K562 (cell line): ENCODE results near the gene ANP32B. TPM values are rescaled to one million over a fixed set of nuclear protein-coding genes. Genes with fewer than 3 reads are reported as not detected.

Experiments used
- ARID1B ChIP-seq: fragments of 450-650 bp; IDR thresholded peaks from 2 replicates; pipeline ENCODE4 v1.6.1; 2016; ENCODE audit warnings: antibody characterized with exemption, mild to moderate bottlenecking, inconsistent platforms
- BRF2 ChIP-seq: IDR thresholded peaks from 3 replicates; pipeline ENCODE4 v1.6.1; 2011; ENCODE audit warnings: borderline replicate concordance, mild to moderate bottlenecking; ENCODE audit not compliant: insufficient read length, insufficient read depth
- GABPB1 ChIP-seq: sonication (generic); formaldehyde crosslinking; IDR thresholded peaks from 2 replicates; pipeline ENCODE4 v1.8.0; 2022; ENCODE audit warnings: mild to moderate bottlenecking, missing genetic modification reagents
- HEY1 ChIP-seq: fragments of 250-450 bp; sonication (Bioruptor Pico); IDR thresholded peaks from 2 replicates; pipeline ENCODE4 v1.5.0; 2020; ENCODE audit warnings: mild to moderate bottlenecking, moderate library complexity, borderline replicate concordance
- HIVEP1 ChIP-seq: fragments of 250-450 bp; sonication (Bioruptor Pico); IDR thresholded peaks from 2 replicates; pipeline ENCODE4 v1.4.0; 2020; ENCODE audit warnings: mild to moderate bottlenecking
- MBD1 ChIP-seq: fragments of 250-450 bp; sonication (Bioruptor Pico); IDR thresholded peaks from 2 replicates; pipeline ENCODE4 v1.8.0; 2022; ENCODE audit warnings: inconsistent platforms
- NR0B1 ChIP-seq: fragments of 450-650 bp; IDR thresholded peaks from one replicate; pipeline ENCODE4 v1.6.1; 2018; ENCODE audit warnings: mild to moderate bottlenecking, moderate library complexity; ENCODE audit not compliant: partially characterized antibody
- PBX2 ChIP-seq, 2 experiments: IDR thresholded peaks in 1 of 2; conservative IDR thresholded peaks in 1 of 2; 2 replicates each; pipeline ENCODE4 v1.6.1; 2016; ENCODE audit warnings: low read depth in 2 of 2, mild to moderate bottlenecking in 1 of 2, missing compliant biosample characterization in 1 of 2, missing genetic modification characterization in 1 of 2, moderate library complexity in 1 of 2
- PPARD ChIP-seq: fragments of 250-450 bp; sonication (Bioruptor Pico); IDR thresholded peaks from 2 replicates; pipeline ENCODE4 v1.8.0; 2022; ENCODE audit warnings: inconsistent platforms, mild to moderate bottlenecking, moderate library complexity
- RBFOX2 ChIP-seq: fragments of 200-400 bp; formaldehyde crosslinking; IDR thresholded peaks from 2 replicates; pipeline ENCODE4 v1.6.1; 2017; ENCODE audit warnings: low read depth, mild to moderate bottlenecking, low read length, moderate library complexity
- RREB1 ChIP-seq: fragments of 250-450 bp; sonication (Bioruptor Pico); IDR thresholded peaks from 2 replicates; pipeline ENCODE4 v1.4.0; 2020
- TGIF2 ChIP-seq: sonication (generic); formaldehyde crosslinking; IDR thresholded peaks from 2 replicates; pipeline ENCODE4 v1.8.1; 2022; ENCODE audit warnings: mild to moderate bottlenecking, missing genetic modification reagents, moderate library complexity
- ZNF212 ChIP-seq: fragments of 450-650 bp; formaldehyde crosslinking; IDR thresholded peaks from 2 replicates; pipeline ENCODE4 v1.4.0; 2020; ENCODE audit warnings: mild to moderate bottlenecking
- polyA plus RNA-seq, 8 experiments: library from polyadenylated mRNA; depleted of rRNA in 4 of 8; stranded (reverse) in 5 of 8; unstranded in 3 of 8; fragments of >200 nt; fragmentation: Nextera tagmentation in 2 of 8; fragmentation: Illumina TruSeq in 1 of 8; extraction: Ambion mirVana in 2 of 8; extraction: Trizol in 1 of 8; gene quantifications; 2 replicates each; pipeline versions ENCODE4 v1.2.1 to v1.2.3, GENCODE V29; 2011 to 2014; ENCODE audit warnings: inconsistent platforms in 1 of 8, missing spikeins in 1 of 8
- total RNA-seq, 7 experiments: library from RNA; depleted of rRNA in 6 of 7; stranded (reverse); fragments of >200 nt in 6 of 7; fragmentation: Illumina TruSeq in 2 of 7; extraction: Trizol in 2 of 7; gene quantifications; 2 replicates each; pipeline versions ENCODE4 v1.2.1 to v1.2.3, GENCODE V29; 2011 to 2021; ENCODE audit warnings: low replicate concordance in 1 of 7

The ANP32B gene
- total and polyA plus RNA-seq, 9 of the 15 experiments (the other 6 are each of a cell fraction or from before 2014, with no cell fraction given), result 68.9 to 815 (median 141) TPM

GRCh38 chr9:97984188-97985057, 1.3 kb downstream of the ANP32B start (continued):
- TF ChIP-seq PBX2 (CRISPR knock-in tag; IDR thresholded peaks at IDR 0.05; ENCODE audit: low read depth), result no peak
- no peak for TF ChIP-seq PBX2 (tag; conservative IDR thresholded peaks at IDR 0.05; ENCODE audit: low read depth)
- TF ChIP-seq MBD1 (CRISPR knock-in tag), result no peak
- TF ChIP-seq RBFOX2, result peak; percentile 89
- TF ChIP-seq TGIF2, result peak; percentile 95
- no peak for TF ChIP-seq RREB1 (CRISPR knock-in tag)
- no peak for TF ChIP-seq HEY1 (CRISPR knock-in tag)
- TF ChIP-seq ZNF212 (CRISPR knock-in tag), result no peak
- no peak; the same call in 1 of the 2 replicates for TF ChIP-seq GABPB1 (CRISPR knock-in tag)
- no peak for TF ChIP-seq BRF2
- no peak for TF ChIP-seq ARID1B
- no peak for TF ChIP-seq PPARD (CRISPR knock-in tag)
- no peak for TF ChIP-seq NR0B1
- no peak for TF ChIP-seq HIVEP1
